ENCODE data around the gene LRMDA.

- TF ChIP-seq CTCF (IDR thresholded peaks at IDR 0.05), result no peak
- TF ChIP-seq POLR2A (IDR thresholded peaks at IDR 0.05), result no peak
- no peak for TF ChIP-seq EP300 (IDR thresholded peaks at IDR 0.05; ENCODE audit: low read depth)
- no peak for TF ChIP-seq POLR2AphosphoS5 (IDR thresholded peaks at IDR 0.05)
Observed at GRCh38 chr10:76354921-76355320, 923.5 kb downstream of the LRMDA start.

Measured in transverse colon (tissue), 4 donors.